ENCODE data around the gene ZNF181. TPM values are rescaled to one million over a fixed set of nuclear protein-coding genes. Genes with fewer than 3 reads are reported as not detected.

The ZNF181 gene
- total RNA-seq, 1 donor from 2014 or later, result 8.7 TPM

- Mint-ChIP-seq H3K27me3 (ENCODE audit: low read depth) (no peaks in the 10 kb centered on the region), H3K9me3 (ENCODE audit: low read depth) (peaks cover 67% of the 10 kb centered on the region)
- TF ChIP-seq CTCF (IDR thresholded peaks at IDR 0.05), result no peak
Measured at GRCh38 chr19:34690372-34690771, 43.7 kb upstream of the ZNF181 start.

GRCh38 chr19:34692549-34692948 is 41.5 kb upstream of the ZNF181 start:
- Mint-ChIP-seq H3K36me3 (ENCODE audit: low read depth) (no peaks in the 10 kb centered on the region), H3K27me3 (ENCODE audit: low read depth) (no peaks in the 10 kb centered on the region), H3K4me3 (ENCODE audit: unreplicated experiment) (no peak overlapping the region), H3K4me1 (ENCODE audit: low read depth) (no peaks in the 10 kb centered on the region), H3K9me3 (ENCODE audit: low read depth) (peaks cover 47% of the 10 kb centered on the region), H3K27ac (ENCODE audit: unreplicated experiment) (no peak overlapping the region)
- DNase-seq (ENCODE audit: low spot score), result no peak
- TF ChIP-seq CTCF (IDR thresholded peaks at IDR 0.05), result no peak

More at GRCh38 chr19:34690372-34690771, 43.7 kb upstream of the ZNF181 start:
- H3K4me3 Mint-ChIP-seq (ENCODE audit: unreplicated experiment), result no peak overlapping the region
- no peak for DNase-seq (ENCODE audit: low spot score)
- no peaks in the 10 kb centered on the region for H3K4me1 Mint-ChIP-seq (ENCODE audit: low read depth)
- H3K36me3 Mint-ChIP-seq (ENCODE audit: low read depth), result peaks cover 6% of the 10 kb centered on the region
- H3K27ac Mint-ChIP-seq (ENCODE audit: unreplicated experiment), result no peak overlapping the region

GRCh38 chr19:34707661-34708060 is 26.4 kb upstream of the ZNF181 start:
- no peak overlapping the region for H3K4me3 Mint-ChIP-seq (ENCODE audit: unreplicated experiment)
- H3K9me3 Mint-ChIP-seq (ENCODE audit: low read depth), result peaks cover 24% of the 10 kb centered on the region
- no peak for DNase-seq (ENCODE audit: low spot score)
- no peak for TF ChIP-seq CTCF (IDR thresholded peaks at IDR 0.05)
- H3K36me3 Mint-ChIP-seq (ENCODE audit: low read depth), result peaks cover 1% of the 10 kb centered on the region
- H3K4me1 Mint-ChIP-seq (ENCODE audit: low read depth), result no peaks in the 10 kb centered on the region
- H3K27ac Mint-ChIP-seq (ENCODE audit: unreplicated experiment), result no peak overlapping the region
- H3K27me3 Mint-ChIP-seq (ENCODE audit: low read depth), result no peaks in the 10 kb centered on the region

- Mint-ChIP-seq H3K4me3 (ENCODE audit: unreplicated experiment) (no peak overlapping the region), H3K4me1 (ENCODE audit: low read depth) (no peaks in the 10 kb centered on the region), H3K27ac (ENCODE audit: unreplicated experiment) (no peak overlapping the region), H3K9me3 (ENCODE audit: low read depth) (peaks cover 19% of the 10 kb centered on the region), H3K27me3 (ENCODE audit: low read depth) (peaks cover 8% of the 10 kb centered on the region), H3K36me3 (ENCODE audit: low read depth) (peaks cover 3% of the 10 kb centered on the region)
- TF ChIP-seq CTCF (IDR thresholded peaks at IDR 0.05), result no peak
- no peak for DNase-seq (ENCODE audit: low spot score)
Measured at GRCh38 chr19:34711890-34712289, 22.2 kb upstream of the ZNF181 start.

- Mint-ChIP-seq H3K4me1 (ENCODE audit: low read depth) (no peaks in the 10 kb centered on the region), H3K36me3 (ENCODE audit: low read depth) (peaks cover 3% of the 10 kb centered on the region)
- TF ChIP-seq CTCF (IDR thresholded peaks at IDR 0.05), result peak; percentile 85
Measured at GRCh38 chr19:34712395-34713261, 21.4 kb upstream of the ZNF181 start.

More at GRCh38 chr19:34712395-34713261, 21.4 kb upstream of the ZNF181 start:
- H3K9me3 Mint-ChIP-seq (ENCODE audit: low read depth), result peaks cover 16% of the 10 kb centered on the region
- no peak overlapping the region for H3K27ac Mint-ChIP-seq (ENCODE audit: unreplicated experiment)
- no peak for DNase-seq (ENCODE audit: low spot score)
- no peak overlapping the region for H3K4me3 Mint-ChIP-seq (ENCODE audit: unreplicated experiment)
- peaks cover 13% of the 10 kb centered on the region for H3K27me3 Mint-ChIP-seq (ENCODE audit: low read depth)

Measured in chondrocyte (in vitro differentiated cells).